Bronchial epithelial cell (primary cell): ENCODE data around the gene GRIP2. TPM values are rescaled to one million over a fixed set of nuclear protein-coding genes. Genes with fewer than 3 reads are reported as not detected.
A peak's percentile ranks its signal among the peaks of the same experiment; 100 is the strongest.

Source experiments
- DNase-seq: peaks from one replicate; pipeline ENCODE4 v3.0.0-alpha.2; 2010; ENCODE audit warnings: low read depth
- FAIRE-seq: peaks from 2 replicates; lab custom pipeline; 2011; peaks lifted over from hg19 to GRCh38; lab: Jason Lieb, UNC
- H3K27me3 ChIP-seq: 2 replicates; pipeline ENCODE4 v1.5.1; 2011; ENCODE audit warnings: low read length; ENCODE audit not compliant: control insufficient read depth, insufficient read depth
- H3K36me3 ChIP-seq: 2 replicates; pipeline ENCODE4 v1.5.1; 2011; ENCODE audit warnings: low read length; ENCODE audit not compliant: control insufficient read depth, insufficient read depth
- H3K4me3 ChIP-seq: 2 replicates; pipeline ENCODE4 v1.5.1; 2011; ENCODE audit warnings: mild to moderate bottlenecking, low read depth, low read length, control low read depth
- total RNA-seq: library from RNA; depleted of rRNA; stranded (reverse); fragments of >200 nt; gene quantifications from 2 replicates; pipeline ENCODE4 v1.2.1, GENCODE V29; 2014
- TF ChIP-seq, protein P1 (sequence below): IDR thresholded peaks from 2 replicates; pipeline ENCODE4 v1.5.1; 2011; ENCODE audit warnings: mild to moderate bottlenecking, moderate library complexity, low read length, control low read depth, inconsistent platforms; ENCODE audit not compliant: insufficient read depth, severe bottlenecking

The GRIP2 gene
- total RNA-seq, 1 donor from 2014 or later = under 0.01 TPM

DNA sequence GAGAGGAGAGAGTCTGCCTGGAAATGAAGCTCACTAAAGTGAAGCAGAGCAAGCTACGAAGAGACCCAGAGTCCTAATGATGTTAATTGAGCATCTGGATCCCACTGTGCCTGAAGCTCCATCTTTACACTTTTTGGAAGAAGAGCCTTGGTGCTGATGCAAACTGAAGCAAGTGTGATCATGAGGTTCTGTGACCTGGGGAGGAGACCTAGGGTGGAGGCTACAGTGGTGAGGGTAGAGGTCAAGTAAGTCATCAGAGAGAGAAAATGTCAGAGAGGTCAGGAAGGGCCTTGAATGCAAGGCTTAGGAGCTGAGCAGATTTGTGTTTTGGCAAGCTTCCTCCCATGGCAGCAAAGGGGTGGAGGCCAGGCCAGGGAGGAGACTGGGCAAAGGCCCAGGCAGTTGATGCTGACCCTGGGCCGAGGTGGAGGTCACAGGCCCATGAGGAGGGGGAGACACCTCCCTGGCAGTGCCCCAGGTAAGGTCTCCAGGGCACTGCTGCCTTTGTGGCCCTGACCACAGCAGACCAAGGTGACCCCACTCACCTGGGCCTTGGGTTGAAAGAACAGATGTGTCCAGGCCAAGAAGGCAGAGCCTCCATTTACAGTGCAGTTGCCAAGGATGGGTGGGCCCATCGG is 1.6 kb downstream of the GRIP2 start:
- no peak overlapping the region for H3K4me3 ChIP-seq
- H3K36me3 ChIP-seq = no peaks in the 10 kb centered on the region
- FAIRE-seq = peak; percentile 92
- peaks cover 7% of the 10 kb centered on the region for H3K27me3 ChIP-seq
- DNase-seq = no peak
- TF ChIP-seq, protein P1, sequence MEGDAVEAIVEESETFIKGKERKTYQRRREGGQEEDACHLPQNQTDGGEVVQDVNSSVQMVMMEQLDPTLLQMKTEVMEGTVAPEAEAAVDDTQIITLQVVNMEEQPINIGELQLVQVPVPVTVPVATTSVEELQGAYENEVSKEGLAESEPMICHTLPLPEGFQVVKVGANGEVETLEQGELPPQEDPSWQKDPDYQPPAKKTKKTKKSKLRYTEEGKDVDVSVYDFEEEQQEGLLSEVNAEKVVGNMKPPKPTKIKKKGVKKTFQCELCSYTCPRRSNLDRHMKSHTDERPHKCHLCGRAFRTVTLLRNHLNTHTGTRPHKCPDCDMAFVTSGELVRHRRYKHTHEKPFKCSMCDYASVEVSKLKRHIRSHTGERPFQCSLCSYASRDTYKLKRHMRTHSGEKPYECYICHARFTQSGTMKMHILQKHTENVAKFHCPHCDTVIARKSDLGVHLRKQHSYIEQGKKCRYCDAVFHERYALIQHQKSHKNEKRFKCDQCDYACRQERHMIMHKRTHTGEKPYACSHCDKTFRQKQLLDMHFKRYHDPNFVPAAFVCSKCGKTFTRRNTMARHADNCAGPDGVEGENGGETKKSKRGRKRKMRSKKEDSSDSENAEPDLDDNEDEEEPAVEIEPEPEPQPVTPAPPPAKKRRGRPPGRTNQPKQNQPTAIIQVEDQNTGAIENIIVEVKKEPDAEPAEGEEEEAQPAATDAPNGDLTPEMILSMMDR = no peak

DNA sequence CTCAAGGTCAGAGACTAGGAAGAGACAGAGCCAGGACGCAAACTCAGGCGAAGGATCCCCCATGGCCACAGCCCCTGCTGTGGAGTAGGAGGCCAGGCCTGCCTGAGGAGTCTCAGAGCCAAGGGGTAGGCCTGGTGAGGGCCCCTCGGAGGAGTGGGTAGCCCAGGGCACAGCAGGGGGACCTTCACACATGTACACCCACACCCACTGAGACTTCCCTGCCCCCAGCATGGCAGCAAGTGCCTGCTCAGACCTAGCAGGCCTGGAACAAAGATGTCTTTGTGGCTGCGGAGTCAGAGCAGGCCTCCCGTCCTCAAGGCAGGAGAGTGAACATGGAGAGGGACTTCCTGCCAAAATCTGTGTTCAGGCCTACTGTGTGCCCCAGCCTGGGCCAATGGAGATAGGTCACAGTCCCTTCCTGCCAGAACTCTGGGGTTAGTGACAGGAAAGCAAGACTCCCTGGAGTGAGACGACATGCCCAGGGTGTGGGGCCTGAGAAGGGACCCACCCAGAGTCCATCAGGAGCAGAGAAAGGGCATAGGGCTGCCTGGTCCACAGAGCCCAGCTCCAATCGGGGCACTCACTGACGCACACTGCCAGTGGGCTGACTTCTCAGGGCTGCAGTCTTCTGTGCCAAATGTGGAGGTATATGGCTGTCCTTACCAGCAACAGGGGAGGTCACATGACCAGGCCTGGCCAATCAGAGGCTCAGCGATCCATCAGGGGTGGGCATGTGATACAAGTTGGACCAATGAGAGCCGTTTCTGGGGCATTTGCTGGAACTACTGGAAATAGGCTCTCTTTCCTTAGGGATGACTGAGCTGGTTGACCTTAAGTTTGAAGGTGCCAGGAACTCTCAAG is 2.3 kb downstream of the GRIP2 start:
- Histone ChIP-seq H3K36me3 (no peaks in the 10 kb centered on the region), H3K4me3 (no peak overlapping the region), H3K27me3 (peaks cover 7% of the 10 kb centered on the region)
- FAIRE-seq = no peak
- TF ChIP-seq, protein P1 = no peak
- no peak for DNase-seq

DNA sequence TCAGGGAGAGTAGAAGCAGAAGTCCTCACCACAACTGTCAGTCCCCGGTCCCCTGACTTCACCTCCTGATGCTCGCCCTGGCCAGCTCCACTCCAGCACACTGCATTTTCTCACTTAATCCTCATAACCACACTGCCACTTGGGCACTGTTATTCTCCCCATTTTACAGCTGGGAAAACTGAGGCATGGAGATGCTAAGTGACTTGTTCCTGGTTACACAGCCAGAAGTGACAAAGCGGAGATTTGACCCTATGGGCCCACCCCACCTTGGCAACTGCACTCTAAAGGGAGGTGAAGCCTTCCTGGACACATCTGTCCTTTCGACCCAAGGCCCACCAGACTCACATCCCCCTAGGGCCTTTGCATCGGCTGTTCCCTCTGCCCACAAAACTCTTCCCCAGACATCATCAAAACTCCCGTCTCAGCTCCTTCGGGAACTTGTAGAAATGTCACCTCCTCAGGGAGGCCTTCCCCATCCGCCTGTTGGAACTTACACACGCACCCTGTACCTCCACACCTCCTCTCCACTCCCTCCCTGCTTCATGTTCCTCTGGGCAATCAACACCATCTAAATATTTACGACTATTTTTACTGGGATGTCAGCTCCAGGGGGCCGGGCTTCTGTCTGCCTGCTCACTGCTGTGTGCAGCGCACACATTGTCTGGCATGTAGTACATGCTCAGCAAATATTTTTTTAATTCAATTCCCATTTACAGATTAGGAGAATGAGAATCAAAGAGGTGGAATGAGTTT is 3.1 kb downstream of the GRIP2 start:
- DNase-seq (no peak), FAIRE-seq (no peak)
- Histone ChIP-seq H3K27me3 (peaks cover 7% of the 10 kb centered on the region), H3K4me3 (no peak overlapping the region), H3K36me3 (no peaks in the 10 kb centered on the region)
- TF ChIP-seq, protein P1 = no peak

DNA sequence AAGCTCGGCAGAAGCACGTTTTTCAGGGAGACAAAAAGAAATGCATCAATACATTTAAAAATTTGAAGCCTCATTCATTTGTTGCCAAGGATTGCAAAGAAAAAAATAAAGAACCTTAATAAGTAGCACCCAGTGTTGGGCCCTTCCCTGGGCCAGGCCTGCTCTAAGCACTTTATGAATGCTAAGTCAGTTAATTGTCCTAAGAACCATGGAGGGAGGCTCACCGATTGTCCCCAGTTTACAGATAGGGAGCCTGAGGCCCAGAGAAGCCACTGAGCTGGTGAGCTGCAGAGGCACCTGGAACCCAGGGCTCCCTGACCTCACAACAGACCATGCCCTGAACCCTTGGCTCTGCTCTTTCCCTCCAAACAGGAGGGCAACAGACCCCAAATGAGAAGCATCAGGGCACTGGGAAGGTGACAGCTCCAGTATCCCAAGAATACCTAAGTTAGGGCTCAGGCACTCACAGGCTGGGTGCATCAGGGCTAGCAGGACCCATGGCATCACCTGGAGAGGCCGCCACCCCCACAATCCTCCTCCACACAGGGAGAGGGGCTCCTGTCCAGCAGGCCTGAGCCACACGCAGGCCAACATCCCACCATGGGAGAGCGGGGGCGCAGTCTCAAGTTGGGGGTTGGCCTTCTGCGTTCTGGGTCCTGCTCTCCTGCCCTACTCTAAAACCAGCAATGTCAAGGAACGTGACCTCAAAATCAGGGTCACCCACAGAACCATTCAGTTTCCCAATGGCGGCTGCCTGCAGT is 3.9 kb downstream of the GRIP2 start:
- FAIRE-seq = no peak
- DNase-seq = no peak
- Histone ChIP-seq H3K36me3 (no peaks in the 10 kb centered on the region), H3K4me3 (no peak overlapping the region), H3K27me3 (peaks cover 3% of the 10 kb centered on the region)
- TF ChIP-seq, protein P1 = no peak

DNA sequence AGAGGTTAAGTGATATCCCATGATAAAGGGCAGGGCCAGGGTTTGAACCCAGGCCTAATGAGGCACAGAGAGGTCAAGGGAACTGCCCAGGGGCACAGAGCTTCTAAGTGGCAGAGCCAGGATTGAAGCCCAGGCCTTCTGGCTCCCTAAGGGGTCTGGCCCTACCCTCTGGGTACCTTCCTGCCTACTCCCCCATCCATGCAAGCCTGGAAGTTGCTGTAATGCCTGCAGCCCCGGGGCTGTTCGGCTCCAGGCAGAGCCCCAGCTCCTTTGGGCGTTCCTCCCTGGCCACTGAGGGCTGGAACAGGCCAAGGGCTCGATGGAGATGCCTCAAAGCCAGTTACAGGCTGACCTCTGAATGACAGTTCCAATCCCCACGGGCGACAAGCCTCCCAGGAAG is 4.5 kb downstream of the GRIP2 start:
- no peak overlapping the region for H3K4me3 ChIP-seq
- H3K27me3 ChIP-seq = no peaks in the 10 kb centered on the region
- FAIRE-seq = no peak
- DNase-seq = no peak
- TF ChIP-seq, protein P1 = no peak
- no peaks in the 10 kb centered on the region for H3K36me3 ChIP-seq
